Camera-type eye (tissue), 1 donor: Measurements from ENCODE around the gene SEMA3G. TPM values are rescaled to one million over a fixed set of nuclear protein-coding genes. Genes with fewer than 3 reads are reported as not detected.

Experiments
- total RNA-seq: library from RNA; depleted of rRNA; stranded (reverse); fragments of >200 nt; gene quantifications from one replicate; pipeline ENCODE4 v1.2.3, GENCODE V29; 2014

SEMA3G gene
- total RNA-seq = 9.6 TPM

DNA sequence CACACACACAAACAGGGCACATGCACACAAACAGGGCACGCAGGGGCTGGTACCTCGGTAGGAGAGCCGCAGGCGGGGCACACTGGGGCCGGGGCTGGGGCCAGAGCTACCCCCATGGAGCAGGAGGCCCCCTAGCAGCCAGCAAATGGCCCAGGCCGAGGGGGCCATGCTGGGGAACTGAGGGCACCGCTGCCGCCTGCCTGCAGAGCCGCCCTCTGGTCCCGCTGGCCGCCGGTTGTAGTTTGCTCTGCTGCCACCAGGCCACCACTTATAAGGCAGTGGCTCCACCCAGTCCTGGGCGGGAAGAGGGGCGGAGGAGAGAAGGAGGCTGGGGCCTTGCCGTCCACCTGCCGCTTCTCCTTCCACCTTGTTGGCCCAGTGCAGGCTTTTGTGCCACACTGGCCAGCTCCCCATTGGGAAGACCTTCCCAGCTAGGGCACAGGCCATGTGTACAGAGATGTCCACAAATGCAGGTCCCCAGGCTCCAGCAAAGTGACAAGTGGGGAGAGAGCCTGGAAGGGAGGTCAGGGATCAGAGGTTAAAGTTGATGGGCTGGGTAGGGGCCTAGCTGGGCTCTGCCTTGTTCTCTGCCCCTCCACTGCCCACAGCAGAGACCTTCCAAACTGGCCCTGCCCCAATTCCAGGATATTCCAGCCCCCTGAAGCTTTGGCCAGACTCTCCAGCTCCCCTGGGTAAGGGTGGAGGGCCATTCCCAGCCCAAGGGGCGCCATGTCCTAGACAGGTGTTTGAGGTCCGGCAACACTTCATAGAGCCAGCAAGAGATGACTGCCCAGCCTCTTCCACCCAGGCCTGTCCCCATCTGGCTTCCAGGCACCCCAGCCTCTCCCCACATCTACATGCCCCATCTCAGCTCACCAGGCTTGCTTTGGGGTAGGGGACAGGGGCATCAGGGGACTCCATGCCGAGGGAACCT is at the start of gene SEMA3G:
Gene SEMA3G, minus strand, starts transcription at position 244 of the 934 bp plus-strand sequence. Its CDS starts 76 bp downstream, at position 168.

DNA sequence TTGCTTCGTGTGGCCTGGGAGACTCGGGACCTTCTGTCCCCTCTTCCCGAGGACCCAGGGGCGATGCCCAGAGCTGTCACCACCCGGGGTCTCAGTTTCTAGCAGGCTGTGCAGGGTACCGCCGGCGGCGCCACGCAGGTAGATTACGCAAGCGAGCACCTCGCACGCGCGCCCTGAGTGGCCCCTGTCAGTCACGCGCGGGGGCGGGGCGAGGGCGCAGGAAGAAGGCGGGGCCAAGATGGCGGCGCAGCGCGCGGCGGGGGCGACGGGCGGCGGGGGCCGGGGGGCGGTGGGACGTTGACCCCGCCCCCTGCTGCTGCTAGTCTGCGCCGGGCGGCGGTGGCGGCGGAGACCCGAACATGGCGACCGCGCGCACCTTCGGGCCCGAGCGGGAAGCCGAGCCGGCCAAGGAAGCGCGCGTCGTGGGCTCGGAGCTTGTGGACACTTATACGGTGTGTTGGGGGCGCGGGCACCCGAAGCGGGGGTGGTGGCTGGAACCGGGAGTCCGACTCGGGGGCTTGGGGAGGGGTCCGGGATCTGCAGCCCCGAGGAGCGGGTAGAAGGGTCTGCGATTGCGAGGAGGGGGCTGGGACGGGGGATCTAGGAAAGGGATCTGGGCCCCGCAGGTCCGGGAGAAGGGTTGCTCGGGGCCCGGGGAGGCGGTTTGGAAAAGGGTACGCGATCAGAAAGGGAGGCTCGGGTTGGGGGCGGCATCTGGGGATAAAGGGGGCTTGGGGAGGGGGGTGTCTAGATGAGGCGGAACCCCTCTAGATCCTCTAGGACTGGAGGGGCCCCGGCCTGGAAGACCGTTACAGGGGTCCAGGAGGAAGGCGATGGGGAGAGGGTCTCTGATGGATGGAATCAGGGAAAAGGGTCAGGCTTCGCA is 10.6 kb upstream of the SEMA3G start, which contains the start of gene NISCH:
Gene NISCH, plus strand, starts transcription at position 322 of the 886 bp plus-strand sequence. Its CDS starts 38 bp downstream, at position 360.

GRCh38 chr3:52453496-52454249 is 8.8 kb upstream of the SEMA3G start, which contains the start of gene TNNC1:
TSS of gene TNNC1 (minus strand) at chr3:52454041. CDS start at chr3:52454015, 26 bp downstream.

Other genes with a start within 250 kb of the SEMA3G start
- 41.1 TPM for gene ALAS1, start 246.9 kb downstream of the SEMA3G start, total RNA-seq
- gene TLR9, start 219.5 kb downstream of the SEMA3G start, total RNA-seq = not detected
- 25.1 TPM for gene TWF2, start 205.9 kb downstream of the SEMA3G start, total RNA-seq
- gene PPM1M, start 199.3 kb downstream of the SEMA3G start, total RNA-seq = 10.6 TPM
- gene WDR82, start 166.5 kb downstream of the SEMA3G start, total RNA-seq = 104 TPM
- gene GLYCTK, start 157.3 kb downstream of the SEMA3G start, total RNA-seq = 6.5 TPM
- 9.0 TPM for gene DNAH1, start 128.8 kb downstream of the SEMA3G start, total RNA-seq
- 58.4 TPM for gene BAP1, start 35.1 kb downstream of the SEMA3G start, total RNA-seq
- gene PHF7, start 34.4 kb downstream of the SEMA3G start, total RNA-seq = 7.1 TPM
- gene TNNC1, start 8.9 kb upstream of the SEMA3G start, total RNA-seq = 105 TPM
- gene NISCH, start 10.5 kb upstream of the SEMA3G start, total RNA-seq = 226 TPM
- gene STAB1, start 50.2 kb upstream of the SEMA3G start, total RNA-seq = 53.9 TPM
- 62.9 TPM for gene NT5DC2, start 88.8 kb upstream of the SEMA3G start, total RNA-seq
- gene UQCC5, start 91.5 kb upstream of the SEMA3G start, total RNA-seq = 2.5 TPM
- gene PBRM1, start 240.8 kb upstream of the SEMA3G start, total RNA-seq = 193 TPM
- 96.2 TPM for gene GNL3, start 240.9 kb upstream of the SEMA3G start, total RNA-seq